HCT116 (cell line): ENCODE results near the gene NEK1. TPM values are rescaled to one million over a fixed set of nuclear protein-coding genes. Genes with fewer than 3 reads are reported as not detected.

Experiments used
- ATAC-seq: fragments of 200-7000 bp; cut with Tn5 transposase; 2 replicates; pipeline ENCODE4 v1.9.1; 2020; ENCODE audit warnings: mild to moderate bottlenecking, moderate library complexity
- BruUV-seq: library from RNA; stranded (reverse); fragments of 400-500 nt; replicated peaks from 2 replicates; lab custom pipeline; 2021; lab: Mats Ljungman, UMichigan
- CTCF ChIA-PET: fragments of 300-600 bp; sonication (Branson Sonifier 250); formaldehyde crosslinking; loops from one replicate; lab custom pipeline; 2021; ENCODE audit warnings: antibody characterized with exemption; lab: Charles Lee
- POLR2A ChIA-PET: fragments of 300-600, 350-600 bp; sonication (Branson Sonifier 250); formaldehyde crosslinking; loops from one replicate; lab custom pipeline; 2021; ENCODE audit warnings: antibody characterized with exemption; lab: Charles Lee
- RAD21 ChIA-PET, 2 experiments: fragments of 300-600 bp; sonication (Branson Sonifier 250); formaldehyde crosslinking; loops; one replicate each; lab custom pipeline; 2023; ENCODE audit warnings: low total read pairs in 2 of 2; ENCODE audit not compliant: uncharacterized antibody in 2 of 2, unreplicated experiment in 2 of 2, low non-redundant PET in 1 of 2; lab: Charles Lee
- DNase-seq: peaks from one replicate; pipeline ENCODE4 v3.0.0-alpha.2; 2010; ENCODE audit warnings: low read depth, low spot score
- H2AFZ ChIP-seq: fragments of 200-600 bp; shearing (Covaris generic), sonication (generic); 2 replicates; pipeline ENCODE4 v1.6.1; 2017; ENCODE audit warnings: low read depth, mixed run types, mixed read lengths, antibody characterized with exemption, low read length; ENCODE audit not compliant: poor library complexity, severe bottlenecking
- H3K27ac ChIP-seq: 2 replicates; pipeline ENCODE4 v1.5.1; 2012; ENCODE audit warnings: low read depth, low read length
- H3K27me3 ChIP-seq: fragments of 200-600 bp; sonication (generic); 2 replicates; pipeline ENCODE4 v1.6.1; 2016; ENCODE audit warnings: mixed run types, low read length, mixed read lengths; ENCODE audit not compliant: insufficient read depth
- H3K36me3 ChIP-seq, 2 experiments: fragments of 200-500 bp in 1 of 2; fragments of 200-600 bp in 1 of 2; sonication (Bioruptor generic) in 1 of 2; sonication (generic) in 1 of 2; 2 replicates each; pipeline versions ENCODE4 v1.5.1 to v1.6.1; 2014 to 2016; ENCODE audit warnings: low read length in 2 of 2, inconsistent platforms in 1 of 2, mixed read lengths in 1 of 2, mixed run types in 1 of 2; ENCODE audit not compliant: insufficient read depth in 2 of 2, control insufficient read depth in 1 of 2
- H3K4me1 ChIP-seq, 2 experiments: fragments of 200-600 bp in 1 of 2; sonication (generic) in 1 of 2; 2 replicates each; pipeline versions ENCODE4 v1.5.1 to v1.6.1; 2012 to 2017; ENCODE audit warnings: low read length in 2 of 2, inconsistent platforms in 1 of 2, mild to moderate bottlenecking in 1 of 2, mixed read lengths in 1 of 2, mixed run types in 1 of 2, moderate library complexity in 1 of 2; ENCODE audit not compliant: insufficient read depth in 2 of 2, control insufficient read depth in 1 of 2
- H3K4me2 ChIP-seq: fragments of 200-600 bp; sonication (generic); 2 replicates; pipeline ENCODE4 v1.6.1; 2017; ENCODE audit warnings: mixed run types, low read length, mixed read lengths
- H3K4me3 ChIP-seq, 2 experiments: fragments of 200-600 bp in 1 of 2; sonication (generic) in 1 of 2; replicated peaks in 1 of 2; 2 replicates each; pipeline ENCODE4 v1.5.1; 2011 to 2016; ENCODE audit warnings: low read length in 2 of 2, control low read depth in 1 of 2, low read depth in 1 of 2, mild to moderate bottlenecking in 1 of 2, mixed read lengths in 1 of 2, mixed run types in 1 of 2
- H3K79me2 ChIP-seq: fragments of 200-600 bp; sonication (generic); 2 replicates; pipeline ENCODE4 v1.6.1; 2017; ENCODE audit warnings: mild to moderate bottlenecking, mixed run types, low read length, moderate library complexity, mixed read lengths; ENCODE audit not compliant: insufficient read depth
- H3K9ac ChIP-seq: fragments of 200-600 bp; sonication (generic); 2 replicates; pipeline ENCODE4 v1.6.1; 2016; ENCODE audit warnings: low read length, mixed read lengths
- H3K9me2 ChIP-seq: fragments of 200-600 bp; sonication (generic), shearing (Covaris generic); 2 replicates; pipeline ENCODE4 v1.6.1; 2017; ENCODE audit warnings: mixed run types, mild to moderate bottlenecking, moderate library complexity; ENCODE audit not compliant: insufficient read depth
- H3K9me3 ChIP-seq, 2 experiments: fragments of 200-500 bp in 1 of 2; fragments of 200-600 bp in 1 of 2; sonication (Bioruptor generic) in 1 of 2; sonication (generic) in 1 of 2; 2 replicates each; pipeline ENCODE4 v1.6.1; 2014 to 2017; ENCODE audit warnings: low read length in 2 of 2, mixed read lengths in 2 of 2, inconsistent platforms in 1 of 2, low read depth in 1 of 2, mild to moderate bottlenecking in 1 of 2, mixed run types in 1 of 2, moderate library complexity in 1 of 2; ENCODE audit not compliant: control insufficient read depth in 1 of 2, insufficient read depth in 1 of 2
- H4K20me1 ChIP-seq: fragments of 200-600 bp; sonication (generic), shearing (Covaris generic); 2 replicates; pipeline ENCODE4 v1.6.1; 2017; ENCODE audit warnings: mixed run types, mild to moderate bottlenecking, moderate library complexity; ENCODE audit not compliant: insufficient read depth
- ATF3 ChIP-seq: IDR thresholded peaks from 2 replicates; pipeline ENCODE4 v1.6.1; 2012
- CBX3 ChIP-seq: IDR thresholded peaks from 2 replicates; pipeline ENCODE4 v1.6.1; 2012; ENCODE audit warnings: low read depth
- CEBPB ChIP-seq: IDR thresholded peaks from 2 replicates; pipeline ENCODE4 v1.6.1; 2012; ENCODE audit warnings: low read depth
- EGR1 ChIP-seq: IDR thresholded peaks from 2 replicates; pipeline ENCODE4 v1.6.1; 2012; ENCODE audit warnings: low read depth
- ELF1 ChIP-seq: IDR thresholded peaks from 2 replicates; pipeline ENCODE4 v1.6.1; 2012; ENCODE audit warnings: low read depth, borderline replicate concordance
- EZH2phosphoT487 ChIP-seq: fragments of 200-600 bp; IDR thresholded peaks from 2 replicates; pipeline ENCODE4 v1.6.1; 2018; ENCODE audit warnings: antibody characterized with exemption, borderline replicate concordance
- FOSL1 ChIP-seq: IDR thresholded peaks from 2 replicates; pipeline ENCODE4 v1.6.1; 2012; ENCODE audit warnings: low read depth
- JUND ChIP-seq: IDR thresholded peaks from 2 replicates; pipeline ENCODE4 v1.6.1; 2012
- MAX ChIP-seq: IDR thresholded peaks from 2 replicates; pipeline ENCODE4 v1.6.1; 2012
- POLR2A ChIP-seq: IDR thresholded peaks from 2 replicates; pipeline ENCODE4 v1.7.0; 2011; ENCODE audit warnings: borderline replicate concordance; ENCODE audit not compliant: insufficient read depth, insufficient read length; ENCODE audit errors: extremely low read depth
- RAD21 ChIP-seq: IDR thresholded peaks from 2 replicates; pipeline ENCODE4 v1.6.1; 2012; ENCODE audit warnings: low read depth, mild to moderate bottlenecking
- REST ChIP-seq: IDR thresholded peaks from 2 replicates; pipeline ENCODE4 v1.6.1; 2012; ENCODE audit warnings: low read depth
- SIN3A ChIP-seq: IDR thresholded peaks from 2 replicates; pipeline ENCODE4 v1.6.1; 2012; ENCODE audit warnings: low read depth
- SP1 ChIP-seq: IDR thresholded peaks from 2 replicates; pipeline ENCODE4 v1.6.1; 2012; ENCODE audit warnings: low read depth
- SRF ChIP-seq: IDR thresholded peaks from 2 replicates; pipeline ENCODE4 v1.6.1; 2012; ENCODE audit warnings: low read depth
- ZFX ChIP-seq: fragments of 450-650 bp; IDR thresholded peaks from 2 replicates; pipeline ENCODE4 v1.6.1; 2017
- ZNF274 ChIP-seq: fragments of 200-500 bp; sonication (Bioruptor generic); IDR thresholded peaks from 2 replicates; pipeline ENCODE4 v1.6.1; 2014; ENCODE audit warnings: mild to moderate bottlenecking, low read depth, low read length, inconsistent platforms
- intact Hi-C: fragments of 100-400 bp; cut with micrococcal nuclease; formaldehyde crosslinking; loops from 2 replicates; pipeline ENCODE4 v1.10.0; 2022
- total RNA-seq: library from RNA; stranded (reverse); gene quantifications from one replicate; pipeline ENCODE4 v1.2.1, GENCODE V29; 2021; ENCODE audit not compliant: unreplicated experiment

NEK1 gene
- total RNA-seq, 1 experiment from 2014 or later, result 13.3 TPM

- no peak for TF ChIP-seq CEBPB
- TF ChIP-seq JUND, result no peak
Measured at GRCh38 chr4:169397762-169398161, 214.6 kb downstream of the NEK1 start (continued).

- TF ChIP-seq RAD21 (no peak), CBX3 (no peak), JUND (no peak), SIN3A (no peak), CEBPB (no peak), FOSL1 (no peak), ZNF274 (no peak), EGR1 (no peak), SP1 (no peak), POLR2A (no peak), ZFX (no peak), REST (no peak), EZH2phosphoT487 (no peak), MAX (no peak), SRF (no peak), ATF3 (no peak), ELF1 (no peak)
- Histone ChIP-seq H3K9me2 (no peaks in the 10 kb centered on the region), H3K27ac (no peak overlapping the region), H3K4me3 (no peak overlapping the region), H3K9me3 (no peaks in the 10 kb centered on the region; a peak in 1 of 4 replicates), H3K4me1 (peaks cover 0 to 5% of the 10 kb centered on the region in 2 experiments; a peak in 1 of 4 replicates), H3K79me2 (no peaks in the 10 kb centered on the region), H3K4me2 (no peak overlapping the region), H3K27me3 (no peaks in the 10 kb centered on the region), H4K20me1 (no peaks in the 10 kb centered on the region), H3K9ac (no peak overlapping the region), H2AFZ (no peak overlapping the region), H3K36me3 (no peaks in the 10 kb centered on the region)
- intact Hi-C loops, result no loop called here
- BruUV-seq, result no TSS peak
- ChIA-PET CTCF (no interaction called here), RAD21 (no interaction called here), POLR2A (no interaction called here)
- no peak for DNase-seq
- ATAC-seq, result no peak
Measured at GRCh38 chr4:169385376-169385775, 227.0 kb downstream of the NEK1 start.
